ENCODE data around the gene PPP1R13L.

- no peak for TF ChIP-seq POLR2A (IDR thresholded peaks at IDR 0.05; ENCODE audit: control extremely low read depth in 1 of 2, low read depth in 2 of 2, low read length in 2 of 2)
- TF ChIP-seq CTCF (IDR thresholded peaks at IDR 0.05; ENCODE audit: control extremely low read depth in 1 of 3, insufficient read depth in 1 of 3, low read depth in 1 of 3, low read length in 3 of 3): no peak
- no peak for TF ChIP-seq MAFK (IDR thresholded peaks at IDR 0.05; ENCODE audit: low read depth, low read length)
- no peak for TF ChIP-seq EZH2 (IDR thresholded peaks at IDR 0.05; ENCODE audit: low read depth, low read length, severe bottlenecking)
- TF ChIP-seq RFX5 (IDR thresholded peaks at IDR 0.05; ENCODE audit: borderline replicate concordance, low read depth, low read length): no peak
- no peak for TF ChIP-seq ATF3 (IDR thresholded peaks at IDR 0.05; ENCODE audit: insufficient read depth, low read depth, low read length)
- no peak for TF ChIP-seq SP4 (IDR thresholded peaks at IDR 0.05; ENCODE audit: low read length)
- no peak for TF ChIP-seq TAF1 (IDR thresholded peaks at IDR 0.05; ENCODE audit: low read depth, low read length)
- no peak for TF ChIP-seq BRCA1 (IDR thresholded peaks at IDR 0.05; ENCODE audit: low read depth, low read length)
- TF ChIP-seq RAD21 (IDR thresholded peaks at IDR 0.05 in 1 of 2, conservative IDR thresholded peaks at IDR 0.05 in 1 of 2; ENCODE audit: low read depth in 2 of 2, low read length in 2 of 2): no peak
- no peak for TF ChIP-seq EP300 (IDR thresholded peaks at IDR 0.05; ENCODE audit: borderline replicate concordance in 1 of 2, low read depth in 2 of 2, low read length in 2 of 2)
- TF ChIP-seq ZNF274 (IDR thresholded peaks at IDR 0.05; ENCODE audit: borderline replicate concordance, extremely low read depth, low read length): no peak
Observed at GRCh38 chr19:45382426-45382825, 22.4 kb downstream of the PPP1R13L start.
